ENCODE measurements around the gene PCDH1.

PCDH1 gene

GRCh38 chr5:141805874-141806595 lies 72.2 kb downstream of the PCDH1 start:
- no peak overlapping the region for H3K27ac ChIP-seq (ENCODE audit: insufficient read depth in 1 of 2, low read depth in 1 of 2, low read length in 2 of 2, poor library complexity in 1 of 2, severe bottlenecking in 2 of 2)
- no peaks in the 10 kb centered on the region for H3K4me1 ChIP-seq (ENCODE audit: control extremely low read depth in 1 of 4, control insufficient read depth in 4 of 4, insufficient read depth in 4 of 4, low read length in 3 of 4)
- CTCF ChIA-PET = interaction anchor here (0.6 to 3.1 kb wide), 4 partner anchors 10 to 1879 kb away, joined by 3 to 10 read pairs (median 4); no protein-coding TSS in a partner anchor
- H3K9me3 ChIP-seq (ENCODE audit: control extremely low read depth in 1 of 5, control insufficient read depth in 4 of 5, insufficient read depth in 2 of 5, low read depth in 1 of 5, low read length in 4 of 5) = no peaks in the 10 kb centered on the region
- H3K27me3 ChIP-seq (replicated peaks in 2 of 5; ENCODE audit: control insufficient read depth in 4 of 5, insufficient read depth in 5 of 5, low read length in 4 of 5) = peaks cover 13 to 90% (median 29%) of the 10 kb centered on the region in 5 experiments
- H3K36me3 ChIP-seq (ENCODE audit: control insufficient read depth in 4 of 4, insufficient read depth in 4 of 4, low read length in 3 of 4) = no peaks in the 10 kb centered on the region
- 69% methylated on average over 7 of the region's 10 CpGs for WGBS (ENCODE audit: insufficient coverage)
- no peak for DNase-seq
- POLR2A ChIA-PET = no interaction called here
- H3K4me3 ChIP-seq (ENCODE audit: control insufficient read depth in 1 of 7, extremely low read depth in 1 of 7, insufficient read depth in 4 of 7, low read depth in 2 of 7, low read length in 6 of 7) = no peak overlapping the region

GRCh38 chr5:141804475-141804874 lies 73.7 kb downstream of the PCDH1 start:
- H3K4me3 ChIP-seq (ENCODE audit: control insufficient read depth in 1 of 7, extremely low read depth in 1 of 7, insufficient read depth in 4 of 7, low read depth in 2 of 7, low read length in 6 of 7) = no peak overlapping the region
- no peaks in the 10 kb centered on the region for H3K9me3 ChIP-seq (ENCODE audit: control extremely low read depth in 1 of 5, control insufficient read depth in 4 of 5, insufficient read depth in 2 of 5, low read depth in 1 of 5, low read length in 4 of 5)
- CTCF ChIA-PET = interaction anchor here (0.9 to 2.2 kb wide), 3 partner anchors 10 to 15 kb away, joined by 3 to 7 read pairs (median 4); no protein-coding TSS in a partner anchor
- POLR2A ChIA-PET = no interaction called here
- DNase-seq = no peak
- no peaks in the 10 kb centered on the region for H3K4me1 ChIP-seq (ENCODE audit: control extremely low read depth in 1 of 4, control insufficient read depth in 4 of 4, insufficient read depth in 4 of 4, low read length in 3 of 4)
- H3K27me3 ChIP-seq (replicated peaks in 2 of 5; ENCODE audit: control insufficient read depth in 4 of 5, insufficient read depth in 5 of 5, low read length in 4 of 5) = peaks cover 12 to 76% (median 25%) of the 10 kb centered on the region in 5 experiments
- H3K36me3 ChIP-seq (ENCODE audit: control insufficient read depth in 4 of 4, insufficient read depth in 4 of 4, low read length in 3 of 4) = no peaks in the 10 kb centered on the region
- WGBS (ENCODE audit: insufficient coverage) = 38% methylated on average over 5 of the region's 5 CpGs
- H3K27ac ChIP-seq (ENCODE audit: insufficient read depth in 1 of 2, low read depth in 1 of 2, low read length in 2 of 2, poor library complexity in 1 of 2, severe bottlenecking in 2 of 2) = no peak overlapping the region

All from common myeloid progenitor, CD34-positive (primary cell).